Measurements from ENCODE around the gene VAMP2.

The VAMP2 gene

GRCh38 chr17:8122422-8122923 lies 40.3 kb downstream of the VAMP2 start:
- Histone ChIP-seq H3K9me3 (ENCODE audit: control insufficient read depth, low read length) (no peaks in the 10 kb centered on the region), H3K4me3 (ENCODE audit: insufficient read depth, low read depth, low read length) (peak overlapping the region; percentile 80), H3K36me3 (ENCODE audit: control insufficient read depth, insufficient read depth, low read length) (no peaks in the 10 kb centered on the region), H3K4me1 (ENCODE audit: control insufficient read depth, insufficient read depth, low read length) (peaks cover 18% of the 10 kb centered on the region), H3K27me3 (ENCODE audit: control insufficient read depth, insufficient read depth, low read length, poor library complexity, severe bottlenecking) (peaks cover 72% of the 10 kb centered on the region), H3K27ac (ENCODE audit: insufficient read depth, low read depth, low read length, poor library complexity, severe bottlenecking) (no peak overlapping the region)
- WGBS, 2 experiments, result 1% methylated on average over 29 of the region's 29 CpGs

DNA sequence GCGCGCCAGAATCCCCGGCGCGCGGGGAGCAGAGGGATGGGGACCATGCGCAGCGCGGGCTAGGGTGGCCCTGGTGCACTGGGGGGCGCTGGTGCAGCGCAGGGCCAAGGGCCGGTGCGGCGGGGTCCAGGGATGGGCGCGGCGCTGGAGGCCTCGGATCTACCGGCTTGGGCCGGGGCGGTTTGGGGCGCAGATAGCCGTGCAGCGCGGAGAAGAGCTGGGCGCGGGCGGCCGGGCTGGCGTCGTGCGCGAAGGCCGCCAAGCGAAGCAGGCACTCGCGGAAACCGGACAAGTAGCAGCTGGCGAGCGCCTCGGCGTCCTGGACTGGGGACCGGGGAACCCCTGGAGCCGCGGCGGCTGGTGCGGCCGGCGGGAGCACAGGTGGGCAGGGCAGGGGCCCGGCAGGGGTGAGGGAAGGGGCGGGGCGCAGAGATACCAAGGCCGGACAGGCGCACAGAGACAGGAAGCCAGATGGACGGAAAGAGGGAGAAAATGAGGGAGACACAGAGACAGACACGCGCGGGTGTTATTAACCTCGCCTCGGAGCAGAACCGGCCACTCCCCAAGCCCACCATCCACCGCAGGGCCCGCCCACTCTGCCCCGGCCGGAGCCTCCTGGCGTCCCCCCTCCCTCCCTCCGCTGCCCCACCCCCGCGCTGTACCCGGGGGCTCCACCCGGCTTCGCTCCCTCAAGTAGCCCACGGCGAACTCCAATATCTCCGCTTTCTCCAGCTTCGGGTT lies 40.9 kb downstream of the VAMP2 start:
- Histone ChIP-seq H3K27ac (ENCODE audit: insufficient read depth, low read depth, low read length, poor library complexity, severe bottlenecking) (no peak overlapping the region), H3K4me3 (ENCODE audit: insufficient read depth, low read depth, low read length) (peak overlapping the region; percentile 80), H3K36me3 (ENCODE audit: control insufficient read depth, insufficient read depth, low read length) (no peaks in the 10 kb centered on the region), H3K27me3 (ENCODE audit: control insufficient read depth, insufficient read depth, low read length, poor library complexity, severe bottlenecking) (peaks cover 72% of the 10 kb centered on the region), H3K4me1 (ENCODE audit: control insufficient read depth, insufficient read depth, low read length) (peaks cover 18% of the 10 kb centered on the region), H3K9me3 (ENCODE audit: control insufficient read depth, low read length) (no peaks in the 10 kb centered on the region)
- 0% methylated on average over 70 to 76 of the region's 76 CpGs for WGBS, 2 experiments

GRCh38 chr17:8121407-8121680 lies 41.4 kb downstream of the VAMP2 start:
- Histone ChIP-seq H3K27me3 (ENCODE audit: control insufficient read depth, insufficient read depth, low read length, poor library complexity, severe bottlenecking) (peaks cover 73% of the 10 kb centered on the region), H3K36me3 (ENCODE audit: control insufficient read depth, insufficient read depth, low read length) (no peaks in the 10 kb centered on the region), H3K4me3 (ENCODE audit: insufficient read depth, low read depth, low read length) (peak overlapping the region; percentile 80), H3K27ac (ENCODE audit: insufficient read depth, low read depth, low read length, poor library complexity, severe bottlenecking) (no peak overlapping the region), H3K4me1 (ENCODE audit: control insufficient read depth, insufficient read depth, low read length) (peaks cover 18% of the 10 kb centered on the region), H3K9me3 (ENCODE audit: control insufficient read depth, low read length) (no peaks in the 10 kb centered on the region)
- WGBS, 2 experiments, result 0 to 1% methylated on average over 23 to 24 of the region's 25 CpGs

- H3K27ac ChIP-seq (ENCODE audit: insufficient read depth, low read depth, low read length, poor library complexity, severe bottlenecking), result no peak overlapping the region
- H3K9me3 ChIP-seq (ENCODE audit: control insufficient read depth, low read length), result no peaks in the 10 kb centered on the region
- H3K36me3 ChIP-seq (ENCODE audit: control insufficient read depth, insufficient read depth, low read length), result no peaks in the 10 kb centered on the region
- H3K4me3 ChIP-seq (ENCODE audit: insufficient read depth, low read depth, low read length), result peak overlapping the region; percentile 80
- peaks cover 73% of the 10 kb centered on the region for H3K27me3 ChIP-seq (ENCODE audit: control insufficient read depth, insufficient read depth, low read length, poor library complexity, severe bottlenecking)
- peaks cover 18% of the 10 kb centered on the region for H3K4me1 ChIP-seq (ENCODE audit: control insufficient read depth, insufficient read depth, low read length)
- 0 to 1% methylated on average over 36 to 39 of the region's 40 CpGs for WGBS, 2 experiments
Observed at GRCh38 chr17:8120520-8121406, 42.0 kb downstream of the VAMP2 start.

GRCh38 chr17:8119581-8120519 lies 42.9 kb downstream of the VAMP2 start:
- Histone ChIP-seq H3K36me3 (ENCODE audit: control insufficient read depth, insufficient read depth, low read length) (no peaks in the 10 kb centered on the region), H3K4me1 (ENCODE audit: control insufficient read depth, insufficient read depth, low read length) (peaks cover 18% of the 10 kb centered on the region), H3K4me3 (ENCODE audit: insufficient read depth, low read depth, low read length) (peak overlapping the region; percentile 80), H3K27ac (ENCODE audit: insufficient read depth, low read depth, low read length, poor library complexity, severe bottlenecking) (no peak overlapping the region), H3K9me3 (ENCODE audit: control insufficient read depth, low read length) (no peaks in the 10 kb centered on the region), H3K27me3 (ENCODE audit: control insufficient read depth, insufficient read depth, low read length, poor library complexity, severe bottlenecking) (peaks cover 73% of the 10 kb centered on the region)
- 0 to 1% methylated on average over 24 to 28 of the region's 28 CpGs for WGBS, 2 experiments

DNA sequence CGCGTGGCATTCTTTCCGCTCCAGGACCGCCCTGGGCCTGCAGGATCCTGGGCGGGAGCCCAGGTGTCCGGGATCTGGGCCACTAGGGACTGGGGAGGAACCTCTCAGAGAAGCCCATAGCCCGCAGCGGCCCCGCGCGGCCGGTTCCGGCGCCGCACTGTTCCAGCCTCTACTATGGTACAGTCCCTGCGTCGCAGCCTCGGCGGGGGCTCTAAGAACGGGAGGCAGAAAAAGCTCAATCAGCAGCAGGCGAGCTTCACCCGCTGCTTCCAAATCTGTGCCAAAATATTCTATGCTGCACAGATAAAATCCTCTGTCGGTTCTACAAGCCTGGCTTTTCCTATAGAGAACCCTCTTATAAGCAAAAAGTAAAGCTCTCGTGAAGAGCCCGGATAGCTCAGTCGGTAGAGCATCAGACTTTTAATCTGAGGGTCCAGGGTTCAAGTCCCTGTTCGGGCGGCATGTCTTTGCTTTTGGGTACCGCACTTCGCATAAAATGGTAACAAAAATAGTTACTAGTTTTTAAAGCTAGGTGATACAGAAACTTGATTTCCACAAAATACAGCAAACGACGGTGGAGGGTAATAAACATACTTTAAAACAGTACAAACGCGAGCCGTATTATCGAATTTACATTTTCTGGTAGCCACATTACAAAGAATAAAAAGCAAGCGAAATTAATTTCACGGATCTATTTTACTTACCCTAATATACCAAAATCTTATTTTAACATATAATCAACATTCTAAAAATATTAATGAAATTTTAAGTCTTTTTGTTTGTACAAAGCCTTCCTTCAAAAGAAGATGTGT lies 43.8 kb downstream of the VAMP2 start:
- peak overlapping the region; percentile 80 for H3K4me3 ChIP-seq (ENCODE audit: insufficient read depth, low read depth, low read length)
- peaks cover 12% of the 10 kb centered on the region for H3K4me1 ChIP-seq (ENCODE audit: control insufficient read depth, insufficient read depth, low read length)
- no peak overlapping the region for H3K27ac ChIP-seq (ENCODE audit: insufficient read depth, low read depth, low read length, poor library complexity, severe bottlenecking)
- WGBS, 2 experiments, result 0% methylated on average over 38 of the region's 38 CpGs
- H3K9me3 ChIP-seq (ENCODE audit: control insufficient read depth, low read length), result no peaks in the 10 kb centered on the region
- peaks cover 73% of the 10 kb centered on the region for H3K27me3 ChIP-seq (ENCODE audit: control insufficient read depth, insufficient read depth, low read length, poor library complexity, severe bottlenecking)
- H3K36me3 ChIP-seq (ENCODE audit: control insufficient read depth, insufficient read depth, low read length), result no peaks in the 10 kb centered on the region

DNA sequence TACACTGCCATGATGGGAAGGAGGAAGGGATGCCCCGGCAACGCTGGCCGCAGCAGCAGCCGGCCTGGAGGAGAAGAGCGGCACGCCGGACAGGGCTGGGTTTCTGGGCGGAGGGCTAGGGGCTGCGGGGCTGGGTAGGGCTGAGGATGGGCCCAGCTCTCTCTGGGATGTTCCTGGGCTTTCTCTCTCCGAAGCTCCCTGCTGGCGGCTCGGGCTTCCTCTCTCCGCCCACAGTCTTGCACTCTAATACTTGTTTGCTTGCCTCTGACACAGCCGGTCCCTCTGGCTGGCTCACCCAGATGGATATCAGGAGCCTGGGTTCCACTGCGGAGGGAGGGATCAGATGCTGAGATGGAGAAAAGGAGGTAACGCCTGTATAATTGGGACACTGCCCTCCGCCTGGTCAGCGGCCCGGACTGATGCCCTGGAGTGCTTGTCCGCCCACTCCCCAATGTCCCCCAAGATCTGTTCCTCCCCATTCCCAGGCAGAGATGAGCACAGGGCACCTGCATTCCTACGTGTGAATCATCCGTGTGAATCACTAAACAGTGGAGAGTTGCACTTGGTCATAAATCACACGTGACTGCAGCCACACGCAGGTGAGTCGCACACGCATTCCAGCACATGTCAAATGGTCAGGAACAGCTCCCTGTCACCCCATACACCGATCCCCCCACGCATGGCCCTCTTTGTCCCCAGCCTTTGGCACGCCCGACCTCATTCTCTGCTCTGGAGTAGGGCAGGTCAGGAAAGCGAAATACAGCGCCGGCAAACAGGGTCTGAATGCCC lies 44.6 kb downstream of the VAMP2 start, which contains the start of gene ALOXE3:
TSS of gene ALOXE3 (minus strand) at position 535 of the 789 bp plus-strand sequence. CDS start at position 11, 524 bp downstream.
- H3K4me1 ChIP-seq (ENCODE audit: control insufficient read depth, insufficient read depth, low read length), result peaks cover 4% of the 10 kb centered on the region
- no peak within 1 kb of the TSS for H3K27ac ChIP-seq (ENCODE audit: insufficient read depth, low read depth, low read length, poor library complexity, severe bottlenecking)
- peaks cover 69% of the 10 kb centered on the region for H3K27me3 ChIP-seq (ENCODE audit: control insufficient read depth, insufficient read depth, low read length, poor library complexity, severe bottlenecking)
- no peaks in the 10 kb centered on the region for H3K9me3 ChIP-seq (ENCODE audit: control insufficient read depth, low read length)
- H3K4me3 ChIP-seq (ENCODE audit: insufficient read depth, low read depth, low read length), result peak within 1 kb of the TSS; percentile 80
- no peaks in the 10 kb centered on the region for H3K36me3 ChIP-seq (ENCODE audit: control insufficient read depth, insufficient read depth, low read length)
- 1% methylated on average over 33 of the region's 33 CpGs for WGBS, 2 experiments

DNA sequence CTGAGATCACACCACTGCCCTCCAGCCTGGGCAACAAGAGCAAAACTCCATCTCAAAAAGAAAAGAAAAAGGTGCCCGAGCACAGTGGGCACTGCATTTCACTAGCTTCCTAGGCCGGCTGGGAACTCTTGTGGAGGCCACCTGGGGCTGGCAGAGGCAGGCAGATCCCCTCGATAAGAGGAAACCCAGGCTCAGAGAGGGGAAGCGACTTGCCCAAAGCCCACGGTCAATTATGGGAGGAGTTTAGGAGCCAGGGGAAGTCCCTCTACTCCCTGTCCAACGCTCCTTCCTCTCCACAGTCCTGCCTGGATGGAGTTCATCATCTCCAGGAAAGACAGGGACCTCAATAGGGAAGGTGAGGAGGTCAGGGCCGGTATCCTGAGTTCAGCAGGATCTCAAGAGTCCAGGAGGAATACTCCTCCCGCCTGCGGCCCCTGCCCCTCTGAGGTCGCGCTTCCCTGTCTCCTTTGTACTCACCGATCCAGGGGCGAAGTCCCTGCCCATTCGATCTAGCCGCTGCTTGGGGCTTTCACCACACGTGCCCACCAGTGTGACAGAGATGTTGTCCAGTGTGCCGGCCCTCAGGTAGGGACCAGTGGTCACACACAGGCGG lies 45.3 kb downstream of the VAMP2 start:
- H3K27ac ChIP-seq (ENCODE audit: insufficient read depth, low read depth, low read length, poor library complexity, severe bottlenecking), result no peak overlapping the region
- no peaks in the 10 kb centered on the region for H3K9me3 ChIP-seq (ENCODE audit: control insufficient read depth, low read length)
- H3K4me1 ChIP-seq (ENCODE audit: control insufficient read depth, insufficient read depth, low read length), result no peaks in the 10 kb centered on the region
- peaks cover 69% of the 10 kb centered on the region for H3K27me3 ChIP-seq (ENCODE audit: control insufficient read depth, insufficient read depth, low read length, poor library complexity, severe bottlenecking)
- no peaks in the 10 kb centered on the region for H3K36me3 ChIP-seq (ENCODE audit: control insufficient read depth, insufficient read depth, low read length)
- peak overlapping the region; percentile 80 for H3K4me3 ChIP-seq (ENCODE audit: insufficient read depth, low read depth, low read length)
- WGBS, 2 experiments, result 6 to 7% methylated on average over 18 of the region's 18 CpGs

Data from ectodermal cell (in vitro differentiated cells).